Muscle of arm (tissue), 12 donors: Measurements from ENCODE around the gene GLYAT. TPM values are rescaled to one million over a fixed set of nuclear protein-coding genes. Genes with fewer than 3 reads are reported as not detected.
"Not testable (repeated sequence)": the region's sequence is repeated elsewhere in the genome, so short reads cannot be mapped to it uniquely, and the experiment has no call there.

Experiments
- DNase-seq: peaks from one replicate; pipeline ENCODE4 v3.0.0-alpha.2; 2013
- polyA plus RNA-seq, 12 donors: library from polyadenylated mRNA; unstranded; fragments of 120-200 nt; gene quantifications; one replicate each; pipeline ENCODE4 v1.2.1, GENCODE V29; 2013; ENCODE audit not compliant: insufficient read length in 12 of 12

Gene GLYAT
- polyA plus RNA-seq, 12 donors: 0.15 to 0.77 (median 0.31) TPM; not detected in 8

- not testable (repeated sequence) for DNase-seq
These were observed 49.1 kb downstream of the GLYAT start for GRCh38 chr11:58682660-58683059.

- DNase-seq: not testable (repeated sequence)
These were observed 54.2 kb downstream of the GLYAT start for GRCh38 chr11:58677536-58677935.

- no peak for DNase-seq
These were observed 55.1 kb downstream of the GLYAT start for GRCh38 chr11:58676563-58677135.

GRCh38 chr11:58675334-58676155 is 56.2 kb downstream of the GLYAT start:
- peak; percentile 56 for DNase-seq

GRCh38 chr11:58674609-58675008 is 57.1 kb downstream of the GLYAT start:
- no peak for DNase-seq

- DNase-seq: no peak
These were observed 59.6 kb downstream of the GLYAT start for GRCh38 chr11:58671983-58672633.

- no peak for DNase-seq
These were observed 71.7 kb downstream of the GLYAT start for GRCh38 chr11:58659910-58660570.

- no peak for DNase-seq
These were observed 72.3 kb downstream of the GLYAT start for GRCh38 chr11:58659404-58659803.

Other genes with a start within 250 kb of the GLYAT start
- not detected for gene OR5B21, start 223.8 kb downstream of the GLYAT start, polyA plus RNA-seq
- 1 to 10 TPM in 10 of 12 donors, not detected in 2; 2.9 to 7.8 (median 4.4) TPM for gene LPXN, start 156.1 kb downstream of the GLYAT start, polyA plus RNA-seq
- gene ZFP91, start 152.9 kb downstream of the GLYAT start, polyA plus RNA-seq: 10 to 100 TPM in 11 of 12 donors, not detected in 1; 39.7 to 51.6 (median 46.6) TPM
- 1 to 10 TPM in 3 of 12 donors, under 1 TPM in 7, not detected in 2; 0.43 to 1.5 (median 0.74) TPM for gene CNTF, start 109.3 kb downstream of the GLYAT start, polyA plus RNA-seq
- gene GLYATL2, start 112.8 kb upstream of the GLYAT start, polyA plus RNA-seq: 1 to 10 TPM in 8 of 12 donors, under 1 TPM in 2, not detected in 2; 0.74 to 3.4 (median 1.5) TPM
- gene GLYATL1, start 207.5 kb upstream of the GLYAT start, polyA plus RNA-seq: 1 to 10 TPM in 4 of 12 donors, under 1 TPM in 6, not detected in 2; 0.35 to 1.7 (median 0.74) TPM